PC-9 (cell line): ENCODE results near the gene STXBP3. TPM values are rescaled to one million over a fixed set of nuclear protein-coding genes. Genes with fewer than 3 reads are reported as not detected.

ENCODE experiments used
- BruUV-seq: library from RNA; stranded (reverse); fragments of 400-500 nt; replicated peaks from 2 replicates; lab custom pipeline; 2021; lab: Mats Ljungman, UMichigan
- CTCF ChIA-PET: fragments of 300-600 bp; sonication (Branson Sonifier 250); formaldehyde crosslinking; loops from one replicate; lab custom pipeline; 2022; ENCODE audit warnings: antibody characterized with exemption; lab: Charles Lee
- POLR2A ChIA-PET: fragments of 300-600 bp; sonication (Branson Sonifier 250); formaldehyde crosslinking; loops from one replicate; lab custom pipeline; 2022; ENCODE audit warnings: antibody characterized with exemption; ENCODE audit not compliant: unreplicated experiment; lab: Charles Lee
- DNase-seq, 2 experiments: peaks; one replicate each; pipeline versions ENCODE4 v3.0.0 to v3.0.0-alpha.2; 2015 to 2022; ENCODE audit warnings: mixed read lengths in 1 of 2
- H2AFZ ChIP-seq: fragments of 200-600 bp; sonication (generic); 2 replicates; pipeline ENCODE4 v1.8.1; 2017; ENCODE audit warnings: antibody characterized with exemption
- H3F3A ChIP-seq: fragments of 200-600 bp; sonication (generic); 2 replicates; pipeline ENCODE4 v1.8.1; 2017; ENCODE audit warnings: antibody characterized with exemption, mild to moderate bottlenecking, low read depth; ENCODE audit not compliant: insufficient read depth
- H3K27ac ChIP-seq: fragments of 200-600 bp; sonication (generic); 2 replicates; pipeline ENCODE4 v1.6.1; 2016; ENCODE audit warnings: mixed run types
- H3K27me3 ChIP-seq: fragments of 200-600 bp; sonication (generic); 2 replicates; pipeline ENCODE4 v1.6.1; 2016; ENCODE audit warnings: low read depth, mixed run types; ENCODE audit not compliant: insufficient read depth
- H3K36me3 ChIP-seq: fragments of 200-600 bp; sonication (generic); 2 replicates; pipeline ENCODE4 v1.6.1; 2016; ENCODE audit warnings: low read depth, mixed run types
- H3K4me1 ChIP-seq: fragments of 200-600 bp; sonication (generic); replicated peaks from 2 replicates; pipeline ENCODE4 v1.6.1; 2016; ENCODE audit warnings: mixed run types; ENCODE audit not compliant: insufficient read depth
- H3K4me2 ChIP-seq: fragments of 200-600 bp; sonication (generic); 2 replicates; pipeline ENCODE4 v1.6.1; 2017; ENCODE audit warnings: mixed run types
- H3K4me3 ChIP-seq: fragments of 200-600 bp; sonication (generic); 2 replicates; pipeline ENCODE4 v1.6.1; 2016; ENCODE audit warnings: mixed run types
- H3K79me2 ChIP-seq: fragments of 200-600 bp; sonication (generic); 2 replicates; pipeline ENCODE4 v1.6.1; 2017; ENCODE audit warnings: low read depth, mixed run types
- H3K9me2 ChIP-seq: fragments of 200-600 bp; sonication (generic); 2 replicates; pipeline ENCODE4 v1.8.1; 2017; ENCODE audit warnings: mild to moderate bottlenecking; ENCODE audit not compliant: insufficient read depth
- H3K9me3 ChIP-seq: fragments of 200-600 bp; sonication (generic); 2 replicates; pipeline ENCODE4 v1.8.1; 2016; ENCODE audit warnings: low read depth; ENCODE audit not compliant: insufficient read depth
- H4K20me1 ChIP-seq: fragments of 200-600 bp; sonication (generic); 2 replicates; pipeline ENCODE4 v1.8.1; 2017; ENCODE audit not compliant: insufficient read depth
- CTCF ChIP-seq: fragments of 200-600 bp; sonication (generic); conservative IDR thresholded peaks from 2 replicates; pipeline ENCODE4 v1.6.1; 2017; ENCODE audit warnings: mixed run types, antibody characterized with exemption, mild to moderate bottlenecking, moderate library complexity
- EZH2 ChIP-seq: fragments of 200-600 bp; sonication (generic); IDR thresholded peaks from 2 replicates; pipeline ENCODE4 v1.8.0; 2017; ENCODE audit warnings: antibody characterized with exemption, low read depth
- intact Hi-C: fragments of 100-400 bp; cut with micrococcal nuclease; formaldehyde crosslinking; loops from one replicate; pipeline ENCODE4 v1.10.0; 2022; ENCODE audit not compliant: unreplicated experiment
- total RNA-seq: library from RNA; stranded (reverse); gene quantifications from 2 replicates; pipeline ENCODE4 v1.2.3, GENCODE V29; 2021

The STXBP3 gene
- total RNA-seq, 1 experiment from 2014 or later = 37.0 TPM

- H3K27me3 ChIP-seq = no peaks in the 10 kb centered on the region
- H2AFZ ChIP-seq = no peak overlapping the region
- TF ChIP-seq CTCF (no peak), EZH2 (no peak)
- H3K4me2 ChIP-seq = no peak overlapping the region
- CTCF ChIA-PET = no interaction called here
- H3K9me3 ChIP-seq = peaks cover 25% of the 10 kb centered on the region
- no peak for DNase-seq
- no peaks in the 10 kb centered on the region for H3K4me1 ChIP-seq
- H3K36me3 ChIP-seq = peaks cover 49% of the 10 kb centered on the region
- no peak overlapping the region; the same call in 1 of the 2 replicates for H3K4me3 ChIP-seq
- BruUV-seq = no TSS peak
- H3F3A ChIP-seq = 0 out of 2 replicates have a peak, but pooled peaks cover 8% of the 10 kb centered on the region
- no peak overlapping the region for H3K27ac ChIP-seq
- no peaks in the 10 kb centered on the region; the same call in 1 of the 2 replicates for H3K9me2 ChIP-seq
- intact Hi-C loops = no loop called here
- no peaks in the 10 kb centered on the region for H3K79me2 ChIP-seq
- H4K20me1 ChIP-seq = no peaks in the 10 kb centered on the region
- POLR2A ChIA-PET = no interaction called here
These were observed 39.4 kb downstream of the STXBP3 start for GRCh38 chr1:108785880-108786279.

GRCh38 chr1:108791790-108792189 lies 45.3 kb downstream of the STXBP3 start:
- Histone ChIP-seq H3F3A (0 out of 2 replicates have a peak, but pooled peaks cover 8% of the 10 kb centered on the region), H2AFZ (no peak overlapping the region), H3K79me2 (no peaks in the 10 kb centered on the region), H3K4me2 (no peak overlapping the region), H3K9me3 (peaks cover 9% of the 10 kb centered on the region), H4K20me1 (no peaks in the 10 kb centered on the region), H3K27me3 (no peaks in the 10 kb centered on the region), H3K36me3 (peaks cover 41% of the 10 kb centered on the region), H3K27ac (no peak overlapping the region), H3K4me1 (no peaks in the 10 kb centered on the region), H3K4me3 (no peak overlapping the region), H3K9me2 (no peaks in the 10 kb centered on the region)
- BruUV-seq = no TSS peak
- no peak for TF ChIP-seq CTCF
- no peak for TF ChIP-seq EZH2
- ChIA-PET POLR2A (no interaction called here), CTCF (no interaction called here)
- DNase-seq = no peak
- intact Hi-C loops = no loop called here

DNA sequence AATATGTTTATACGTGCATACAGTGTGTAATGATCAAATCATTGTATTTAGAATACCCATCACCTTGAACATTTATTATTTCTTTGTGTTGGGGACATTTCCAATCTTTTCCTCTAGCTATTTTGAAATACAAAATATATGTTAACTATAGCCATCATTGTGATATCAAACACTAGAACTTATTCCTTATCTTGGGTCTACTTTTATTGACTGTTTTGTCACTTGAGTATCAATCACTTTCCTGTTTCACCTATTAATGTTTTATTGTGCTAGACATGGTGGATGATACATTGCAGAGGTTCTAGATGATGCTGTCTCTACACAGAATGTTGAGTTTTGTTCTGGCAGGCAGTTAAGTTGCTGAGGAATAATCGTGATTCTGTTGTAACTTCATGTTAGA lies 45.9 kb downstream of the STXBP3 start:
- DNase-seq = no peak
- H3K9me2 ChIP-seq = no peaks in the 10 kb centered on the region
- no peak overlapping the region for H3K4me3 ChIP-seq
- H3K36me3 ChIP-seq = peaks cover 43% of the 10 kb centered on the region
- 0 out of 2 replicates have a peak, but pooled peaks cover 4% of the 10 kb centered on the region for H3F3A ChIP-seq
- H3K4me1 ChIP-seq = no peaks in the 10 kb centered on the region
- H4K20me1 ChIP-seq = no peaks in the 10 kb centered on the region
- H3K4me2 ChIP-seq = no peak overlapping the region
- TF ChIP-seq CTCF (no peak), EZH2 (no peak)
- H3K9me3 ChIP-seq = peaks cover 9% of the 10 kb centered on the region
- ChIA-PET POLR2A (no interaction called here), CTCF (interaction anchor here (1.1 kb wide), 1 partner anchor 9 kb away, joined by 3 read pairs; no protein-coding TSS in a partner anchor)
- no TSS peak for BruUV-seq
- intact Hi-C loops = no loop called here
- no peak overlapping the region for H3K27ac ChIP-seq
- no peaks in the 10 kb centered on the region for H3K27me3 ChIP-seq
- no peaks in the 10 kb centered on the region for H3K79me2 ChIP-seq
- H2AFZ ChIP-seq = no peak overlapping the region
